Activated naive CD8-positive, alpha-beta T cell treated with anti-CD3 and anti-CD28 coated beads for 36 hours (primary cell): ENCODE measurements around the gene ADIPOR2. TPM values are rescaled to one million over a fixed set of nuclear protein-coding genes. Genes with fewer than 3 reads are reported as not detected.

ENCODE experiments used
- DNase-seq: peaks from one replicate; pipeline ENCODE4 v3.0.0; 2021
- H3K27ac Mint-ChIP-seq: one replicate; pipeline ENCODE4 v1.8.0; 2022; ENCODE audit warnings: mild to moderate bottlenecking, moderate library complexity, mixed read lengths
- H3K27me3 Mint-ChIP-seq: one replicate; pipeline ENCODE4 v1.8.0; 2022; ENCODE audit warnings: mild to moderate bottlenecking, mixed read lengths
- H3K36me3 Mint-ChIP-seq: one replicate; pipeline ENCODE4 v1.8.0; 2021; ENCODE audit warnings: mild to moderate bottlenecking, mixed read lengths
- H3K4me1 Mint-ChIP-seq: one replicate; pipeline ENCODE4 v1.8.0; 2021; ENCODE audit warnings: mixed read lengths
- H3K4me3 Mint-ChIP-seq: one replicate; pipeline ENCODE4 v1.8.0; 2022; ENCODE audit warnings: mild to moderate bottlenecking, moderate library complexity, mixed read lengths
- H3K9me3 Mint-ChIP-seq: one replicate; pipeline ENCODE4 v1.8.0; 2022; ENCODE audit warnings: mixed read lengths
- total RNA-seq, 2 experiments: library from RNA; stranded (reverse); gene quantifications; one replicate each; pipeline ENCODE4 v1.2.3, GENCODE V29; 2021

ADIPOR2 gene
- total RNA-seq, 2 experiments from 2014 or later: 59.8 to 62.9 TPM

- Mint-ChIP-seq H3K36me3 (peaks cover 2% of the 10 kb centered on the region), H3K9me3 (peaks cover 5% of the 10 kb centered on the region), H3K27ac (peak overlapping the region; percentile 40), H3K4me3 (no peak overlapping the region), H3K27me3 (no peaks in the 10 kb centered on the region), H3K4me1 (peaks cover 15% of the 10 kb centered on the region)
- DNase-seq: peak; percentile 38
These were observed 30.3 kb upstream of the ADIPOR2 start for GRCh38 chr12:1660304-1661187.

- peak overlapping the region; percentile 80 for H3K27ac Mint-ChIP-seq
- H3K4me3 Mint-ChIP-seq: peak overlapping the region; percentile 80
- H3K36me3 Mint-ChIP-seq: peaks cover 2% of the 10 kb centered on the region
- H3K27me3 Mint-ChIP-seq: no peaks in the 10 kb centered on the region
- peak; percentile 90 for DNase-seq
- peaks cover 5% of the 10 kb centered on the region for H3K9me3 Mint-ChIP-seq
- peaks cover 22% of the 10 kb centered on the region for H3K4me1 Mint-ChIP-seq
These were observed 29.1 kb upstream of the ADIPOR2 start for GRCh38 chr12:1661553-1662335.

GRCh38 chr12:1662761-1663439, 28.0 kb upstream of the ADIPOR2 start:
- H3K9me3 Mint-ChIP-seq: peaks cover 5% of the 10 kb centered on the region
- H3K27ac Mint-ChIP-seq: peak overlapping the region; percentile 70
- no peaks in the 10 kb centered on the region for H3K27me3 Mint-ChIP-seq
- H3K36me3 Mint-ChIP-seq: peaks cover 2% of the 10 kb centered on the region
- H3K4me3 Mint-ChIP-seq: peak overlapping the region; percentile 72
- DNase-seq: no peak
- H3K4me1 Mint-ChIP-seq: peaks cover 28% of the 10 kb centered on the region

- H3K4me3 Mint-ChIP-seq: peak overlapping the region; percentile 72
- peaks cover 2% of the 10 kb centered on the region for H3K36me3 Mint-ChIP-seq
These were observed 27.3 kb upstream of the ADIPOR2 start for GRCh38 chr12:1663440-1664132.

DNA sequence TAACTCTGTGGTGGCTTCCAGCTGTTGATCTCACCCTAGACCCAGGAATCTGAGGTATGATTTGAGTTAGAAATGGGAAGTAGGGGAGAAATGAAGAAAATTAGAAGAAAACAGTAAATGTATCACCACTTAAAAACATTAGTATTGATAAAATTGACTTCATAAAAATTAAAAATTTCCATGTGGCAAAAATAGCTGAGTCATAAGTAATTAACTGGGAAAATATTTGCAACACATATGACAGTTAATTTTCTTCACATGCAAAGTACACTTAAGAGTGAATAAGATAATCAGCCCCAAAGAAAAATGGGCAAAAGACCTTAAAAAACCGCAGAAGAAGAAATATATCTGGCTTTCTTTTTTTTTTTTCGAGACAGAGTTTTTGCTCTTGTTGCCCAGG, 25.5 kb upstream of the ADIPOR2 start:
- peaks cover 2% of the 10 kb centered on the region for H3K36me3 Mint-ChIP-seq
- no peak for DNase-seq
- peaks cover 5% of the 10 kb centered on the region for H3K9me3 Mint-ChIP-seq
- no peaks in the 10 kb centered on the region for H3K27me3 Mint-ChIP-seq
- no peak overlapping the region for H3K27ac Mint-ChIP-seq
- H3K4me1 Mint-ChIP-seq: peaks cover 35% of the 10 kb centered on the region
- H3K4me3 Mint-ChIP-seq: no peak overlapping the region

More at GRCh38 chr12:1663440-1664132, 27.3 kb upstream of the ADIPOR2 start:
- no peak overlapping the region for H3K27ac Mint-ChIP-seq
- peaks cover 5% of the 10 kb centered on the region for H3K9me3 Mint-ChIP-seq
- H3K4me1 Mint-ChIP-seq: peaks cover 30% of the 10 kb centered on the region
- DNase-seq: no peak
- no peaks in the 10 kb centered on the region for H3K27me3 Mint-ChIP-seq

DNA sequence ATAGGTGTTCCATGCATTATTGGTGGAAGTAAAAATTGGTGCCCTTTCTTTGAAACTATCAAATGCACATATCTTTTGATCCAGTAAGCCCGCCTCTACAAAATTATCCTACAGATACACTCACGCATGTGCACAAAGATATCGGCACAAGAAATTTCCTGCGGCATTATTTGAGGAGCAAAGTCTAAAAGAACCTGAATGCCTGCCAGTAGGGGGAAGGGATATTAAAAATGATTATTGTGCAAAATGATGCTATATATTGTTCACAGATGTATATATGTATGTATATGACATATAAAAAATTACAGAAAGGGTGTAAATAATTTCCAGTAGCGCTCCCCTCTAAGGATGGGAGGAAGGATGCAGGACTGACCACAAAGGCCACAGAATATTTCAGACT, 24.7 kb upstream of the ADIPOR2 start:
- no peak overlapping the region for H3K4me3 Mint-ChIP-seq
- H3K27me3 Mint-ChIP-seq: no peaks in the 10 kb centered on the region
- no peak for DNase-seq
- peaks cover 32% of the 10 kb centered on the region for H3K4me1 Mint-ChIP-seq
- peaks cover 2% of the 10 kb centered on the region for H3K36me3 Mint-ChIP-seq
- peaks cover 5% of the 10 kb centered on the region for H3K9me3 Mint-ChIP-seq
- no peak overlapping the region for H3K27ac Mint-ChIP-seq

- Mint-ChIP-seq H3K27me3 (no peaks in the 10 kb centered on the region), H3K4me3 (no peak overlapping the region), H3K4me1 (peaks cover 32% of the 10 kb centered on the region), H3K36me3 (peaks cover 2% of the 10 kb centered on the region), H3K9me3 (peaks cover 5% of the 10 kb centered on the region), H3K27ac (no peak overlapping the region)
- no peak for DNase-seq
These were observed 24.1 kb upstream of the ADIPOR2 start for GRCh38 chr12:1666685-1667162.

- H3K36me3 Mint-ChIP-seq: no peaks in the 10 kb centered on the region
- H3K27ac Mint-ChIP-seq: peak overlapping the region; percentile 34
- H3K9me3 Mint-ChIP-seq: no peaks in the 10 kb centered on the region
- DNase-seq: no peak
- H3K4me1 Mint-ChIP-seq: peaks cover 27% of the 10 kb centered on the region
- H3K4me3 Mint-ChIP-seq: no peak overlapping the region
- no peaks in the 10 kb centered on the region for H3K27me3 Mint-ChIP-seq
These were observed 21.9 kb upstream of the ADIPOR2 start for GRCh38 chr12:1668833-1669543.

- no peaks in the 10 kb centered on the region for H3K36me3 Mint-ChIP-seq
- no peak overlapping the region for H3K27ac Mint-ChIP-seq
- H3K4me1 Mint-ChIP-seq: peaks cover 24% of the 10 kb centered on the region
- no peak overlapping the region for H3K4me3 Mint-ChIP-seq
- no peaks in the 10 kb centered on the region for H3K27me3 Mint-ChIP-seq
- no peaks in the 10 kb centered on the region for H3K9me3 Mint-ChIP-seq
- DNase-seq: no peak
These were observed 20.3 kb upstream of the ADIPOR2 start for GRCh38 chr12:1670358-1671268.

DNA sequence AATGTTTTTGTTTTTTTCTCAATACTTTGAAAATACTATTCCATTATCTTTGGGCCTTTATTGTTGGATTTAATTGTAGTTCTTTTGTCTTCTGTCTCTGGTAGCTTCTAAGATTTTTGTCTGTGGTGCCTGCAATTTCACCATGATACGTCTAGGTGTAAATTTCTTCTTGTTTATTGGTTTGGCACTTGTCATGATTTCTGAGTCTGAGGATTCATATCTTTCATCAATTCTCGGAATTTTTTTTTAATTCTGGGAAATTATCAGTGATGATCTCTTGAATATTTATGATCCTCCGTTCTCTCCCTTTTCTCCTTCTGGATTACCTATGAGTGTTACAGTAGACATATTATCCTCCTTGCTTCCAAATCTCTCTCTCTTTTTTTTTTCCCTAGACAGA, 14.8 kb upstream of the ADIPOR2 start:
- DNase-seq: no peak
- Mint-ChIP-seq H3K4me3 (no peak overlapping the region), H3K27me3 (no peaks in the 10 kb centered on the region), H3K27ac (no peak overlapping the region), H3K9me3 (no peaks in the 10 kb centered on the region), H3K4me1 (peaks cover 2% of the 10 kb centered on the region), H3K36me3 (no peaks in the 10 kb centered on the region)

GRCh38 chr12:1680804-1681492, 9.9 kb upstream of the ADIPOR2 start:
- no peak overlapping the region for H3K4me3 Mint-ChIP-seq
- H3K9me3 Mint-ChIP-seq: no peaks in the 10 kb centered on the region
- no peak for DNase-seq
- no peaks in the 10 kb centered on the region for H3K36me3 Mint-ChIP-seq
- H3K27ac Mint-ChIP-seq: no peak overlapping the region
- no peaks in the 10 kb centered on the region for H3K4me1 Mint-ChIP-seq
- no peaks in the 10 kb centered on the region for H3K27me3 Mint-ChIP-seq

DNA sequence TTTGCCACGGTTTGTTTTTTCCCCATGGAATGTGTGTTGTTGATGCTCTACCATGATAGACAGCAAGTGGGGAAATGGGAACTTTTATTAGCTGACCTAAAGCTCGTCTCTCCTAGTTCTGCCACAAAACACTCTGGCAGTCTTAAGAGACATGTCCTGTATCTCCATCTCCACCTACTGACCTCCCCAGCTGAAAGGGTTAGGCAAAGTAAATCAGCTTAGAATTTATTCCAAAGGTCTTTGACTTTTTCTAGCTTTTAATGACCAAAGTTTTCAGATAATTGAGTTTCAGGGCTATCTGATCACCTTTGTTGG, 9.4 kb upstream of the ADIPOR2 start:
- H3K9me3 Mint-ChIP-seq: no peaks in the 10 kb centered on the region
- no peaks in the 10 kb centered on the region for H3K4me1 Mint-ChIP-seq
- H3K27me3 Mint-ChIP-seq: no peaks in the 10 kb centered on the region
- DNase-seq: no peak
- no peak overlapping the region for H3K27ac Mint-ChIP-seq
- H3K4me3 Mint-ChIP-seq: no peak overlapping the region
- no peaks in the 10 kb centered on the region for H3K36me3 Mint-ChIP-seq
